IPS DF 4.7 (cell line): ENCODE results near the gene CLBA1.
"Not testable (repeated sequence)": the region's sequence is repeated elsewhere in the genome, so short reads cannot be mapped to it uniquely, and the experiment has no call there.

Source experiments
- DNase-seq: peaks from one replicate; pipeline ENCODE4 v3.0.0-alpha.2; 2013; ENCODE audit warnings: low spot score; ENCODE audit errors: extremely low read depth

CLBA1 gene

DNA sequence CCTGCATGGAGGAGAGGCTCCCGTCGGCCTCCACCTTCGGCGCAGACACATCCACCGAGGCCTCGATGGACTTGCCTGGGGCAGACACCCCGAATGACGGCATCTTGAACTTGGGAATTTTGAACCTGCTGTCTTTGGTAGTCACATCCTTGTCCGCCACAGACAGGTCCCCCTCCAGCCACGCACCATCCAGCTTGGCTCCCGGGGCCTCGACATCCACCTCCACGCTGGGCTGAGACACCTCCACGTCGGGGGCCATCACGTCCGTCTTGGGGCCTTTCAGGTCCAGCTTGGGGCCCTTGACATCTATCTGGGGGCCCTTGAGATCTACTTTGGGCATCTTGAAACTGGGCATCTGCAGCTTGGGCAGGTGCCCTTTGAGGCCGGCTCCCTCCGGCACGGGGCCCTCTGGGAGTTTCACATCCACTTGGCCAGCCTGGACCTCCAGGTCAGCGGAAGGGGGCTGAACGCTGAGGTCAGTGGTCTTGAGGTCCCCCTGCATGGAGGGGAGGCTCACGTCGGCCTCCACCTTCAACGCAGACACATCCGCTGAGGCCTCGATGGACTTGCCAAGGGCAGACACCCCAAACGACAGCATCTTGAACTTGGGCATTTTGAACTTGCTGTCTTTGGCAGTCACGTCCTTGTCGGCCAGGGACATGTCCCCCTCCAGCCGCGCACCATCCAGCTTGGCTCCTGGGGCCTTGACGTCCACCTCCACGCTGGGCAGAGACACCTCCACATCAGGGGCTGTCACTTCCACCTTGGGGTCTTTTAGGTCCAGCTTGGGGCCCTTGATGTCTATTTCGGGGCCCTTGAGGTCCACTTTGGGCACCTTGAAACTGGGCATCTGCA, 37.5 kb upstream of the CLBA1 start:
- DNase-seq = not testable (repeated sequence)

- no peak for DNase-seq
Measured at GRCh38 chr14:104948736-104949031, 36.9 kb upstream of the CLBA1 start.

DNA sequence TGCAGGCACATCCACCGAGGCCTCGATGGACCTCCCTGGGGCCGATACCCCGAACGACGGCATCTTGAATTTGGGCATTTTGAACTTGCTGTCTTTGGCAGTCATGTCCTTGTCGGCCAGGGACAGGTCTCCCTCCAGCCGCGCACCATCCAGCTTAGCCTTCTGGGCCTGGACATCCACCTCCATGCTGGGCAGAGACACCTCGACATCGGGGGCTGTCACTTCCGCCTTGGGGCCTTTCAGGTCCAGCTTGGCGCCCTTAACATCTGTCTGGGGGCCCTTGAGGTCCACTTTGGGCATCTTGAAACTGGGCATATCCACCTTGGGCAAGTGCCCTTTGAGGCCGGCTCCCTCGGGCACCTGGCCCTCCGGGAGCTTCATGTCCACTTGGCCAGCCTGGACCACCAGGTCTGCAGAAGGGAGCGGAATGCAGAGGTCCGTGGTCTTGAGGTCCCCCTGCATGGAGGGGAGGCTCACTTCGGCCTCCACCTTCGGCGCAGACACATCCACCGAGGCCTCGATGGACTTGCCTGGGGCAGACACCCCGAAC, 36.1 kb upstream of the CLBA1 start:
- not testable (repeated sequence) for DNase-seq

DNA sequence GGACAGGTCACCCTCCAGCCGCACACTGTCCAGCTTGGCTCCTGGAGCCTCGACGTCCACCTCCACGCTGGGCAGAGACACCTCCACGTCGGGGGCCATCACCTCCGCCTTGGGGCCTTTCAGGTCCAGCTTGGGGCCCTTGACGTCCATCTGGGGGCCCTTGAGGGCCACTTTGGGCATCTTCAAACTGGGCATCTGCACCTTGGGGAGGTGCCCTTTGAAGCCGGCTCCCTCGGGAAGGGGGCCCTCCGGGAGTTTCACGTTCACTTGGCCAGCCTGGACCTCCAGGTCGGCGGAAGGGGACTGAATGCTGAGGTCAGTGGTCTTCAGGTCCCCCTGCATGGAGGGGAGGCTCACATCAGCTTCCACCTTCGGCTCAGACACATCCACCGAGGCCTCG, 35.6 kb upstream of the CLBA1 start:
- no peak for DNase-seq

- not testable (repeated sequence) for DNase-seq
Measured at GRCh38 chr14:104950701-104951100, 34.9 kb upstream of the CLBA1 start.

DNA sequence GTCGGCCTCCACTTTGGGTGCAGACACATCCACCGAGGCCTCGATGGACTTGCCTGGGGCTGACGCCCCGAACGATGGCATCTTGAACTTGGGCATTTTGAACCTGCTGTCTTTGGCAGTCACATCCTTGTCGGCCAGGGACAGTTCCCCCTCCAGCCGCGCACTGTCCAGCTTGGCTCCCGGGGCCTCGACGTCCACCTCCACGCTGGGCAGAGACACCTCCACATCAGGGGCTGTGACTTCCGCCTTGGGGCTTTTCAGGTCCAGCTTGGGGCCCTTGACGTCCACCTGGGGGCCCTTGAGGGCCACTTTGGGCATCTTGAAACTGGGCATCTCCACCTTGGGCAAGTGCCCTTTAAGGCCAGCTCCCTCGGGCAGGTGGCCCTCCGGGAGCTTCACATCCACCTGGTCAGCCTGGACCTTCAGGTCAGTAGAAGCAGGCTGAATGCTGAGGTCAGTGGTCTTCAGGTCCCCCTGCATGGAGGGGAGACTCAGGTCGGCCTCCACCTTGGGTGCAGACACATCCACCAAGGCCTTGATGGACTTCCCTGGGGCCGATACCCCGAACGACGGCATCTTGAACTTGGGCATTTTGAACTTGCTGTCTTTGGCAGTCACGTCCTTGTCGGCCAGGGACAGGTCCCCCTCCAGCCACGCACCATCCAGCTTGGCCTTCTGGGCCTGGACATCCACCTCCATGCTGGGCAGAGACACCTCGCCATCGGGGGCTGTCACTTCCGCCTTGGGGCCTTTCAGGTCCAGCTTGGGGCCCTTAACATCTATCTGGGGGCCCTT, 33.5 kb upstream of the CLBA1 start:
- not testable (repeated sequence) for DNase-seq

- DNase-seq = no peak
Measured at GRCh38 chr14:104953097-104953496, 32.5 kb upstream of the CLBA1 start.

- DNase-seq = no peak
Measured at GRCh38 chr14:104953896-104954656, 31.5 kb upstream of the CLBA1 start.

- DNase-seq = no peak
Measured at GRCh38 chr14:104954746-104955395, 30.7 kb upstream of the CLBA1 start.

- no peak for DNase-seq
Measured at GRCh38 chr14:104955396-104955770, 30.2 kb upstream of the CLBA1 start.

- no peak for DNase-seq
Measured at GRCh38 chr14:104956290-104956890, 29.2 kb upstream of the CLBA1 start.

DNA sequence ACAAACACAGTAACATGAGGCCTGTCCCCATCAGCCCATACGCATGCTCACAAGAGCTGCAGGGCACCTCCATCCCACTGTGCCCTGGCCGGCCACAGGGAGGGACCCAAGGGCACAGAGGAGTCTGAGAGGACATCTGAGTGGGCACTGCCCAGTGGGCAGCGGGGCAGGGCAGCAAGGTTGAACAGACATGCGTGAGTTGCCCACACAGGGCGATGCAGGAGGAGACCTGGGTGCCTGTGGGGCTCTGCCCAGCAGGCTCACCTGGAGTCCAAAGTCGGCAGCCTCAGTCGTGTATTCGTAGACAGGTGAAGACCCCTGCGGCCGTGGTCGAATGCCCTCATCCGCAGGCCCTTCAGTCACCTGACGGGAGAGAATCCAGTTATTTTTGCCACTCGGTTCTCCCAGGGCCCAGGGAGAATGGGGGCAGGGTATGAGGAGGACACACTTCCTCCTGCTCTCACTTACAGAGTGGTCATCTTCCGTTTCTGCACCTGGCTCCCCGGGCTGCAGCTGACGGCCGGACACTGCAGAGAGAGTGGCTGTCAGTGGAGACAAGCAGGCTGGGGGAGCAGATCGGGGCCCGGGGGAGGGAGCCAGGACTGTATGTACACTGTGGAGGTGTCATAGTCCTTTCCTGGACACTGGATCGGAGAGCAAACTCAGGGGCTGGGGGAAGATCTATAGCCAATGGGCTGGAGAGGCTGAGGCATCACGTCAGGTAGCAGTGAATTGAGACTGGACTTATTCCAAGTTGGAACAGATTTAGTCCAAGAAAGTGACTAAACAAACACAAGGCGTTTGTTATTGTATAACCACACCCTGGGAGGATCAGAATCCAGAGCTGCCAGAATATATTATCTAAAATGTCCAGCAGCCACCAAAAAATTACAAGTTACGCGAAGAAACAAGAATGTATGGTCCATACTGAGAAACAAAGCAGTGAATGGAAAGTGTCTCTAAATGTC, 28.2 kb upstream of the CLBA1 start:
- no peak for DNase-seq

DNA sequence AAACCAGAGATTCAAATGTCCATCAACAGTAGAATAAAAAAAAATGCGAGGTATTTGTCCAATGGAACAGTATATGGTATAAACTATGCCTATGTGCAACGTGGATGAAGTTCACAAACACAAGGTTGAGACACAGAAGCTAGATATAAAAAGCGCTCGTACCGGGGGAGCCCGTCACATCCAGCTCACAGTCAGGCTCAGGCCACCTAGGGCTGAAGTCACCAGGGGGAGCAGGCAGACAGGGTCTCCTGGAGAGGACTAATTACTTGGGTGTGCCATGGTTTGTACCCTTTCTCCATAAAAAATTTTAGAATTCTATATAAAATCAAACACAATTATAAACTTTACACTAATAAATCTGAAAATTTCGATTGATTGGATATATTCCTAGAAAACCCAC, 21.0 kb upstream of the CLBA1 start:
- no peak for DNase-seq

GRCh38 chr14:104965561-104966231, 19.9 kb upstream of the CLBA1 start:
- DNase-seq = no peak

- no peak for DNase-seq
Measured at GRCh38 chr14:104966261-104966865, 19.2 kb upstream of the CLBA1 start.

GRCh38 chr14:104966981-104967385, 18.6 kb upstream of the CLBA1 start:
- no peak for DNase-seq

DNA sequence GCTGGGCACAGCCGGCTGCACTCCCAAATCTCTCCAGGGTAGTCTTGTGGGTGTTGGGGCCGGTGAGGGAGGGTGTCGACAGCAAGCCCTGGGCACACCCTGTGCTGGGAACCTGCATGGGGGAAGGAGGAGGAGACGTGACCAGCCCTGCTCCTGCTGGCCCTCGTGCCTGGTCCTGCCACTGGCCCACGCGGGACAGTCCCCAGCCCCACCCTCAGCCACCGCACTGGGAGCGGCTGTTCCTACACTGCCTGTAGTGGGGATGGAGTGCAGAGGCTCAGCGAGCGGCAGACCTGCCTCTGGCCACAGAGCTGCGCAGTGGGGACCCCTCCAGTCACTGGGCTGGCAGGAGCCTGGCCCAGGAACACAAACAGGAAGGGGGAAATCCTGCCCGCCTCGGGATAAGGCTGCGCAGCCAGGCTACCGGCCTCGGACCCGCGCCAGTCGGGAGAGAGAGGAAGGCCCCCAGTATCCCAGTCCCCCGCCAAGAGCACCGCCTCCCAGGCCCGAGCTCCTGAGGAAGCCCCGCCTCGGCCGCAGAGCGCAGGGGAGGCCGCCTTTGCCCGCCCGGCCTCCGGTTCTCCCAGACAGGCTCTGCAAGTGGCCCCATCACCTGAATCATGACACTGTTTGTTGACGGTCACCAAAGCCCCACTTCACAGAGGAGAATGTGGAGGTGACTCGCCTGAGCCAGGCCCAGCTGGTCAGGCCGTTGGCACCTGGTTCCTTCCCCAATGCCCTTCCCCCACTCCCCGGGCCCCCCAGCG, 18.0 kb upstream of the CLBA1 start:
- DNase-seq = no peak

DNA sequence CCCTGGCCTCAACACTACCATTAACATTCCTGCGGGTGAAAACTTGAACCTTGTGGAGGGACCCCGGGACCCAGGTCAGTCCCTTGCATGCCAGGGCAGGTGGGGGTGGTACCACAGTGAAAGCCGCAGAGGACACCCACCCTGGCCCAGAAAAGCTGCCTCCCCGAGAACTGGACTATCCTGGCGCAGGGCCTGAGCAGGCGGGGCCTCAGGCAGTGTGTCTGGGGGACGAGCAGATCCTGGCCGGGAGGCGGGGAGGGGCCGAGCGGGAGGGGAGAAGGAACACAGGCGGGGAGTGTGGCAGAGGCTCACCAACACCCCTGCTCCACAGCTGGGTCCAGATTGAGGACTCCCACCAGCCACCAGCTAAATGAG, 17.4 kb upstream of the CLBA1 start:
- DNase-seq = no peak
